Uterus (tissue), 4 donors: ENCODE results near the gene IGF1R. TPM values are rescaled to one million over a fixed set of nuclear protein-coding genes. Genes with fewer than 3 reads are reported as not detected.

Experiments used
- DNase-seq, 2 donors: peaks; one replicate each; pipeline ENCODE4 v3.0.0-alpha.2; 2019 to 2020
- H3K27ac ChIP-seq, 2 donors: fragments of 200-600 bp; sonication (generic); 1 replicate in 1 of 2; 2 replicates in 1 of 2; pipeline ENCODE4 v1.5.1; 2016 to 2018
- H3K27me3 ChIP-seq, 2 donors: fragments of 200-600 bp; sonication (generic); one replicate each; pipeline ENCODE4 v1.5.1; 2018 to 2019; ENCODE audit warnings: control low read depth in 1 of 2
- H3K36me3 ChIP-seq, 2 donors: fragments of 200-600 bp; sonication (generic); one replicate each; pipeline ENCODE4 v1.5.1; 2019; ENCODE audit warnings: control low read depth in 1 of 2
- H3K4me1 ChIP-seq, 2 donors: fragments of 200-600 bp; sonication (generic); one replicate each; pipeline ENCODE4 v1.5.1; 2018 to 2019; ENCODE audit warnings: control low read depth in 1 of 2
- H3K4me3 ChIP-seq, 2 donors: fragments of 200-600 bp; sonication (generic); 1 replicate in 1 of 2; 2 replicates in 1 of 2; pipeline ENCODE4 v1.5.1; 2018 to 2019; ENCODE audit warnings: mild to moderate bottlenecking in 1 of 2
- H3K9me3 ChIP-seq, 2 donors: fragments of 200-600 bp; sonication (generic); one replicate each; pipeline ENCODE4 v1.5.1; 2019; ENCODE audit warnings: control low read depth in 1 of 2
- POLR2A ChIP-seq, 2 donors: fragments of 450-650 bp; IDR thresholded peaks; one replicate each; pipeline ENCODE4 v1.6.1; 2016; ENCODE audit warnings: antibody characterized with exemption in 2 of 2, mild to moderate bottlenecking in 1 of 2, moderate library complexity in 1 of 2
- intact Hi-C: fragments of 100-400 bp; cut with DNase I; formaldehyde crosslinking; loops from one replicate; pipeline ENCODE4 v1.15.1; 2023; ENCODE audit warnings: low total_unique reads
- total RNA-seq, 4 donors: library from RNA; depleted of rRNA in 3 of 4; stranded (reverse); fragments of >200 nt in 3 of 4; gene quantifications; one replicate each; pipeline versions ENCODE4 v1.1.0 to v1.2.4, GENCODE V29; 2014 to 2023
- TF ChIP-seq, protein P1 (sequence below), 4 experiments: fragments of 200-600 bp in 2 of 4; fragments of 450-650 bp in 2 of 4; sonication (generic) in 2 of 4; IDR thresholded peaks; one replicate each; pipeline ENCODE4 v1.5.1; 2016 to 2019; ENCODE audit warnings: antibody characterized with exemption in 4 of 4, mild to moderate bottlenecking in 2 of 4, moderate library complexity in 1 of 4
- donor health status: DM: yes; HTN: yes; CAD: no.

Gene IGF1R
- total RNA-seq, 4 donors from 2014 or later: 30.0 to 95.2 (median 57.5) TPM

DNA sequence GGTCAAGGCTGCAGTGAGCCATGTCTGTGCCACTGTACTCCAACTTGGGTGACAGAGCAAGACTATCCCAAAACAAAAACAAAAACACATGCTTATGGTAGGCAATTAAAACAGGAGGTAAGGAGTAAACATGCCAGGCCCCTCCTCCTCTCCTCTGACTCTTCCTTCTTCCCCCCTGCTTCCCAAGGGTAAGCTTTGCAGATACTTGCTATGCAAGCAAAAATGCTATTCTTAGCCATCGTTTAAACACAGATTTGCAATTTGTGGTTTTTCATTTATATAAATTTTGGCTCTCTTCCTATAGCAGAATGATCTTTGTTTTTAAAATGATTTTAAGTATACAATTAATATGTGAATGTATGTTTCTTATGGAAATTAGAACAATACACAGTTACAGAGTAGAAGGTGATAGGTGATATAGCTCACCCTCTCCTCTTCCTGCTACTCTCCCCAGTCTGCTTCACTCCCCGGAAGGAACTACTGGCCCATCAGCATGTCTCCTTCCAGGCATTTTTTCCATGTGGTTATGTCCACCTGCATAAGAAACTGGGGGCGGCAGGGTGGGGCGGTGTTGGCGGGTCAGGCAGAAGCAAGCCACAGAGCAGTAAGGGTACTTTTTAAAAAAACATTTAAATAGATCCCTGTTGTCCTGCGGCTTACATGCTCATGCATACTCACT is 42.1 kb downstream of the IGF1R start:
- intact Hi-C loops: no loop called here
- H3K4me3 ChIP-seq: no peak overlapping the region
- DNase-seq: no peak
- TF ChIP-seq POLR2A (IDR thresholded peaks at IDR 0.05): no peak
- TF ChIP-seq, protein P1, sequence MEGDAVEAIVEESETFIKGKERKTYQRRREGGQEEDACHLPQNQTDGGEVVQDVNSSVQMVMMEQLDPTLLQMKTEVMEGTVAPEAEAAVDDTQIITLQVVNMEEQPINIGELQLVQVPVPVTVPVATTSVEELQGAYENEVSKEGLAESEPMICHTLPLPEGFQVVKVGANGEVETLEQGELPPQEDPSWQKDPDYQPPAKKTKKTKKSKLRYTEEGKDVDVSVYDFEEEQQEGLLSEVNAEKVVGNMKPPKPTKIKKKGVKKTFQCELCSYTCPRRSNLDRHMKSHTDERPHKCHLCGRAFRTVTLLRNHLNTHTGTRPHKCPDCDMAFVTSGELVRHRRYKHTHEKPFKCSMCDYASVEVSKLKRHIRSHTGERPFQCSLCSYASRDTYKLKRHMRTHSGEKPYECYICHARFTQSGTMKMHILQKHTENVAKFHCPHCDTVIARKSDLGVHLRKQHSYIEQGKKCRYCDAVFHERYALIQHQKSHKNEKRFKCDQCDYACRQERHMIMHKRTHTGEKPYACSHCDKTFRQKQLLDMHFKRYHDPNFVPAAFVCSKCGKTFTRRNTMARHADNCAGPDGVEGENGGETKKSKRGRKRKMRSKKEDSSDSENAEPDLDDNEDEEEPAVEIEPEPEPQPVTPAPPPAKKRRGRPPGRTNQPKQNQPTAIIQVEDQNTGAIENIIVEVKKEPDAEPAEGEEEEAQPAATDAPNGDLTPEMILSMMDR (IDR thresholded peaks at IDR 0.05): no peak
- no peaks in the 10 kb centered on the region for H3K9me3 ChIP-seq
- no peaks in the 10 kb centered on the region for H3K27me3 ChIP-seq
- no peak overlapping the region for H3K27ac ChIP-seq
- H3K4me1 ChIP-seq: peaks cover 0 to 5% of the 10 kb centered on the region in 2 donors
- no peaks in the 10 kb centered on the region for H3K36me3 ChIP-seq

DNA sequence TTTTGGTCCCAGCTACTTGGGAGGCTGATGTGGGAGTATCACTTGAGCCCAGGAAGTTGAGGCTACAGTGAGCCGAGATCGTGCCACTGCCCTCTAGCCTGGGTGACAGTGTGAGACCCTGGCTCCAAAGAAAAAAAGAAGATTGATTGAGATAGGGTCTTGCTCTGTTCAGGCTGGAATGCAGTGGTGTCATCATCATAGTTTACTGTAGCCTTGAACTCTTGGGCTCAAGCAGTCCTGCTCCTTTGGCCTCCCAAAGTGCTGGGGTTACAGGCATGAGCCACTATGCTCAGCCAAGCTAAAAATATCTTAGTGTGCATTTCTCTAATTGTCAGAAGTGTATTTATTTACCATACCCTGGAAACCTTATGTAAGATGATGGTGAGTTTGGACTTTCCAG is 43.9 kb downstream of the IGF1R start:
- H3K36me3 ChIP-seq: no peaks in the 10 kb centered on the region
- peaks cover 0 to 5% of the 10 kb centered on the region in 2 donors for H3K4me1 ChIP-seq
- no peaks in the 10 kb centered on the region for H3K9me3 ChIP-seq
- DNase-seq: no peak
- H3K27me3 ChIP-seq: no peaks in the 10 kb centered on the region
- no peak overlapping the region for H3K27ac ChIP-seq
- no peak overlapping the region for H3K4me3 ChIP-seq
- TF ChIP-seq, protein P1 (IDR thresholded peaks at IDR 0.05): no peak
- TF ChIP-seq POLR2A (IDR thresholded peaks at IDR 0.05): no peak
- intact Hi-C loops: no loop called here

DNA sequence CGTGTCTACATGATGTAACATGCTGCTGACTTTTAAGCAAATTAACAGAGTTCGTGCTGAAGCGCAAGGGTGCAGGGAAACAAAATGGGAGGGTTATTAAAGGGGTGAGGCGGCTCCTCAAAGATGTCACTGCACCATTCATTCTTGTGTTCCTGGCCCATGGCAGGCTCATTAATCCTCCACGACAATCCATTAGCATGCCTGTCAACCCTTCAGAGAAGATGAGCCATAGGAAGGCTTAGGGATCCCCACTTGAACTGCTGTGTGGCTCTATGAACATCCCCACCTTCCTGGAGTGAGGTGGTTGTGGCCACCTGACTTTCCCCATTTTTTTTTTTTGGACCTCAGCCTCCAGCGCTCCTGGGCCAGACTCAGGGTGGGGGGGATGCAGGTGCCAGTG is 45.8 kb downstream of the IGF1R start:
- H3K4me3 ChIP-seq: no peak overlapping the region
- TF ChIP-seq POLR2A (IDR thresholded peaks at IDR 0.05): no peak
- TF ChIP-seq, protein P1 (IDR thresholded peaks at IDR 0.05): no peak
- H3K27me3 ChIP-seq: no peaks in the 10 kb centered on the region
- no peaks in the 10 kb centered on the region for H3K36me3 ChIP-seq
- no peak for DNase-seq
- H3K27ac ChIP-seq: no peak overlapping the region
- intact Hi-C loops: no loop called here
- H3K9me3 ChIP-seq: no peaks in the 10 kb centered on the region
- H3K4me1 ChIP-seq: peaks cover 4 to 5% of the 10 kb centered on the region in 2 donors

DNA sequence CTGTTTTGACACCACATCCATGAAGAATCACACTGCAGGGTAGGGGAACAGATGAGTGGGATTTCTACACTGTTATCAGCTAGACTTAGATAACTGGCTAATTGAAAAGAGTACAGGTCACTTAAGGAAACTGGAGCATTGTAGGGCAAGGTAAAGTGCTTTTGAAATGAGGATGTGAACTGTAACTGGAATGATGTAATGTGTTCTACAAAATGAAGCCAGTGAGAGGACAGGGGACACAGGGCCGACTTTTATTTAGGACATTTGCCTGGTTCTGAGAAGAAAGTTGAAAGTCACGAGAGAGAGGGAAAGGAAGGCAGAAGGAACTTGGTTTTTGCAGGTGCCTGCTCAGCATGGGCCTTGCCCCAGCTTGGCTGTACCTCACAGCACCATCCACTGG is 50.5 kb downstream of the IGF1R start:
- Histone ChIP-seq H3K9me3 (no peaks in the 10 kb centered on the region), H3K27ac (no peak overlapping the region), H3K36me3 (no peaks in the 10 kb centered on the region), H3K4me1 (peaks cover 4 to 9% of the 10 kb centered on the region in 2 donors), H3K27me3 (no peaks in the 10 kb centered on the region), H3K4me3 (no peak overlapping the region)
- no peak for DNase-seq
- TF ChIP-seq, protein P1 (IDR thresholded peaks at IDR 0.05): no peak
- no peak for TF ChIP-seq POLR2A (IDR thresholded peaks at IDR 0.05)
- intact Hi-C loops: no loop called here

DNA sequence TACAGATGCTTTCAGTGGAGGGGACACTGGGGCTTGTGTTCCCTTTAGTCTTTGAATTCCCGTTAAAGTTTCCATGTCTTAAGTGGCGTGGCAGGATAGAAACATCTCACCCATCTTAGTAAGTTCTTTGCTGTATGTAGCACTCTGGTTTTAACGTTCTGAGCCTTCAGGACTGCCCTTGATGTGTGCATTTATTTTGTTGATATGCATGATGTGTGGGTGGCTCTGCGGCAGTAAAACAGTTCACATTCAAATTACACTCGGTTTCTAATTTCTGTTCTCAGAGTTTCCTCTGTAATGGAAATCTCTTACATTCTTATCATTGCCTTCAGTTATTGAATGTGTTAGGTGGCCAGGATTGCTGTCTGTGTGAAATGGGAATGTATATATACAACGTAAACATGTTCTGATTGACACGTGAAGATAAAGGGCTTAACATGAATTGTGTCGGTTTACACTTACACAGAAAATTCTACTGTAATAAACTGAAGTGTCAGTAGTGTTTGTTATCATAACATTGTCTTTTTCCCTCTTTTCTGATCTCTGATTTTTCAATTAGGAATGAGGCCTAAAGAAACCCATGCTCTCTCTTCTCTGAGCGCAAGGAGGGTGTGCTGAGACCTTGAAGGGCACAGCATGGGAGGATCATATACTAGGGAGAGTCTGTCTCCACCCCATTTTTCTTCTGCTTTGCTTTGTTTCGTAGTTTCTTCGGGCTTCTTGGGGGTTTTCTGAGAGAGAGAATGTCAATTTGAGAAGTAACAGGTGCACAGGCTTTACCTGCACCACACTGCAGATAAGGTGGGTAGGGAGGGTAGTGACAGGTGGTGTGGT is 51.5 kb downstream of the IGF1R start:
- no peak overlapping the region for H3K4me3 ChIP-seq
- DNase-seq: no peak
- H3K36me3 ChIP-seq: no peaks in the 10 kb centered on the region
- H3K4me1 ChIP-seq: peaks cover 4 to 7% of the 10 kb centered on the region in 2 donors
- no peak for TF ChIP-seq POLR2A (IDR thresholded peaks at IDR 0.05)
- TF ChIP-seq, protein P1 (IDR thresholded peaks at IDR 0.05): no peak
- intact Hi-C loops: no loop called here
- H3K9me3 ChIP-seq: no peaks in the 10 kb centered on the region
- no peaks in the 10 kb centered on the region for H3K27me3 ChIP-seq
- H3K27ac ChIP-seq: no peak overlapping the region
